ENCODE results near the gene IL26. TPM values are rescaled to one million over a fixed set of nuclear protein-coding genes. Genes with fewer than 3 reads are reported as not detected.

Gene IL26
- total and polyA plus RNA-seq, 12 donors, result not detected

GRCh38 chr12:68236421-68237059 is 10.9 kb upstream of the IL26 start:
- H3K36me3 ChIP-seq (replicated peaks in 1 of 2), result no peaks in the 10 kb centered on the region
- H3K27me3 ChIP-seq, result no peaks in the 10 kb centered on the region
- H3K4me1 ChIP-seq (replicated peaks in 1 of 2), result peaks cover 0 to 10% of the 10 kb centered on the region in 2 donors
- intact Hi-C loops (cut with DNase I), result loop anchor here in 1 of 2 donors (10.0 kb wide), 1 partner anchor 78 kb away; no protein-coding TSS in a partner anchor
- 63 to 72% (median 68%) methylated on average over 8 of the region's 8 CpGs for WGBS, 4 donors
- H3K9me3 ChIP-seq (replicated peaks in 1 of 3), result no peaks in the 10 kb centered on the region
- H3K27ac ChIP-seq, result peak overlapping the region in 1 of 5 donors; percentile 7
- no peak for DNase-seq
- no peak for TF ChIP-seq POLR2A (IDR thresholded peaks at IDR 0.05)
- TF ChIP-seq, protein P1, sequence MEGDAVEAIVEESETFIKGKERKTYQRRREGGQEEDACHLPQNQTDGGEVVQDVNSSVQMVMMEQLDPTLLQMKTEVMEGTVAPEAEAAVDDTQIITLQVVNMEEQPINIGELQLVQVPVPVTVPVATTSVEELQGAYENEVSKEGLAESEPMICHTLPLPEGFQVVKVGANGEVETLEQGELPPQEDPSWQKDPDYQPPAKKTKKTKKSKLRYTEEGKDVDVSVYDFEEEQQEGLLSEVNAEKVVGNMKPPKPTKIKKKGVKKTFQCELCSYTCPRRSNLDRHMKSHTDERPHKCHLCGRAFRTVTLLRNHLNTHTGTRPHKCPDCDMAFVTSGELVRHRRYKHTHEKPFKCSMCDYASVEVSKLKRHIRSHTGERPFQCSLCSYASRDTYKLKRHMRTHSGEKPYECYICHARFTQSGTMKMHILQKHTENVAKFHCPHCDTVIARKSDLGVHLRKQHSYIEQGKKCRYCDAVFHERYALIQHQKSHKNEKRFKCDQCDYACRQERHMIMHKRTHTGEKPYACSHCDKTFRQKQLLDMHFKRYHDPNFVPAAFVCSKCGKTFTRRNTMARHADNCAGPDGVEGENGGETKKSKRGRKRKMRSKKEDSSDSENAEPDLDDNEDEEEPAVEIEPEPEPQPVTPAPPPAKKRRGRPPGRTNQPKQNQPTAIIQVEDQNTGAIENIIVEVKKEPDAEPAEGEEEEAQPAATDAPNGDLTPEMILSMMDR (IDR thresholded peaks at IDR 0.05), result peak in 1 of 6 experiments; percentile 11
- H3K4me3 ChIP-seq, result peak overlapping the region in 2 of 4 donors; percentile 22 to 45

GRCh38 chr12:68235576-68235975 is 10.0 kb upstream of the IL26 start:
- Histone ChIP-seq H3K27me3 (no peaks in the 10 kb centered on the region), H3K9me3 (replicated peaks in 1 of 3) (no peaks in the 10 kb centered on the region), H3K4me1 (replicated peaks in 1 of 2) (peaks cover 0 to 10% of the 10 kb centered on the region in 2 donors), H3K36me3 (replicated peaks in 1 of 2) (no peaks in the 10 kb centered on the region), H3K4me3 (no peak overlapping the region), H3K27ac (no peak overlapping the region)
- no peak for DNase-seq
- intact Hi-C loops (cut with DNase I), result loop anchor here in 1 of 2 donors (10.0 kb wide), 1 partner anchor 79 kb away; no protein-coding TSS in a partner anchor
- TF ChIP-seq, protein P1 (IDR thresholded peaks at IDR 0.05), result no peak
- TF ChIP-seq POLR2A (IDR thresholded peaks at IDR 0.05), result no peak
- 83 to 85% (median 85%) methylated on average over 2 of the region's 2 CpGs for whole genome bisulfite sequencing, 4 donors

GRCh38 chr12:68234140-68234539 is 8.5 kb upstream of the IL26 start:
- Histone ChIP-seq H3K9me3 (replicated peaks in 1 of 3) (no peaks in the 10 kb centered on the region), H3K4me3 (no peak overlapping the region), H3K4me1 (replicated peaks in 1 of 2) (no peaks in the 10 kb centered on the region), H3K27ac (no peak overlapping the region), H3K27me3 (no peaks in the 10 kb centered on the region), H3K36me3 (replicated peaks in 1 of 2) (no peaks in the 10 kb centered on the region)
- intact Hi-C loops (cut with DNase I), result loop anchor here in 1 of 2 donors (10.0 kb wide), 1 partner anchor 81 kb away; no protein-coding TSS in a partner anchor
- TF ChIP-seq, protein P1 (IDR thresholded peaks at IDR 0.05), result no peak
- TF ChIP-seq POLR2A (IDR thresholded peaks at IDR 0.05), result no peak
- WGBS, 4 donors, result 87 to 92% (median 90%) methylated on average over 2 of the region's 2 CpGs
- no peak for DNase-seq

- Histone ChIP-seq H3K27ac (no peak overlapping the region), H3K4me3 (no peak overlapping the region), H3K4me1 (replicated peaks in 1 of 2) (no peaks in the 10 kb centered on the region), H3K27me3 (no peaks in the 10 kb centered on the region), H3K36me3 (replicated peaks in 1 of 2) (no peaks in the 10 kb centered on the region), H3K9me3 (replicated peaks in 1 of 3) (no peaks in the 10 kb centered on the region)
- intact Hi-C loops (cut with DNase I), result loop anchor here in 1 of 2 donors (10.0 kb wide), 1 partner anchor 81 kb away; no protein-coding TSS in a partner anchor
- WGBS, 4 donors, result 79 to 86% (median 82%) methylated on average over 5 of the region's 5 CpGs
- no peak for DNase-seq
- TF ChIP-seq, protein P1 (IDR thresholded peaks at IDR 0.05), result no peak
- no peak for TF ChIP-seq POLR2A (IDR thresholded peaks at IDR 0.05)
Measured at GRCh38 chr12:68233498-68233897, 7.9 kb upstream of the IL26 start.

Measured in adrenal gland (tissue), 12 donors.